IMR-90 (cell line): ENCODE measurements around the gene MRPL45. TPM values are rescaled to one million over a fixed set of nuclear protein-coding genes. Genes with fewer than 3 reads are reported as not detected.

Experiments
- ATAC-seq: fragments of 200-7000 bp; cut with Tn5 transposase; 2 replicates; pipeline ENCODE4 v1.9.1; 2020; ENCODE audit warnings: low read depth, mild to moderate bottlenecking, moderate library complexity
- BruUV-seq: library from RNA; stranded (reverse); fragments of 400-500 nt; replicated peaks from 2 replicates; lab custom pipeline; 2021; lab: Mats Ljungman, UMichigan
- CTCF ChIA-PET: fragments of 300-600 bp; formaldehyde crosslinking; extraction: SDS; loops from one replicate; lab custom pipeline; 2021; ENCODE audit warnings: antibody characterized with exemption; lab: Yijun Ruan, JAX
- POLR2A ChIA-PET: fragments of 300-600 bp; sonication (Branson Sonifier 250); formaldehyde crosslinking; loops from one replicate; lab custom pipeline; 2022; ENCODE audit warnings: antibody characterized with exemption; ENCODE audit not compliant: unreplicated experiment; lab: Charles Lee
- DNase-seq: peaks from one replicate; pipeline ENCODE4 v3.0.0; 2013
- H2AFZ ChIP-seq: replicated peaks from 2 replicates; pipeline ENCODE3; 2013; ENCODE audit warnings: low read length, mild to moderate bottlenecking; ENCODE audit not compliant: poor library complexity
- H2AK5ac ChIP-seq: 2 replicates; pipeline ENCODE4 v1.6.1; 2013; ENCODE audit warnings: low read depth, low read length, inconsistent platforms
- H2AK9ac ChIP-seq: replicated peaks from 2 replicates; pipeline ENCODE3; 2013; ENCODE audit warnings: mild to moderate bottlenecking, low read depth, low read length, moderate library complexity; ENCODE audit not compliant: poor library complexity
- H2BK120ac ChIP-seq: 2 replicates; pipeline ENCODE4 v1.6.1; 2013; ENCODE audit warnings: low read depth, low read length, inconsistent platforms
- H2BK15ac ChIP-seq: 3 replicates; pipeline ENCODE4 v1.6.1; 2013; ENCODE audit warnings: low read depth, low read length, inconsistent platforms
- H2BK20ac ChIP-seq: 2 replicates; pipeline ENCODE4 v1.6.1; 2013; ENCODE audit warnings: low read depth, mild to moderate bottlenecking, inconsistent platforms, low read length, moderate library complexity
- H2BK5ac ChIP-seq: 2 replicates; pipeline ENCODE4 v1.6.1; 2013; ENCODE audit warnings: mild to moderate bottlenecking, low read depth, low read length, inconsistent platforms; ENCODE audit not compliant: poor library complexity, severe bottlenecking
- H3K14ac ChIP-seq: replicated peaks from 2 replicates; pipeline ENCODE4 v1.6.1; 2013; ENCODE audit warnings: low read depth, low read length, inconsistent platforms
- H3K18ac ChIP-seq: 2 replicates; pipeline ENCODE4 v1.6.1; 2013; ENCODE audit warnings: low read depth, low read length, control low read depth
- H3K23ac ChIP-seq: 2 replicates; pipeline ENCODE4 v1.6.1; 2013; ENCODE audit warnings: low read depth, low read length, inconsistent platforms
- H3K27ac ChIP-seq: 2 replicates; pipeline ENCODE4 v1.5.1; 2013; ENCODE audit warnings: mild to moderate bottlenecking, control low read depth, low read length; ENCODE audit not compliant: insufficient read depth
- H3K27me3 ChIP-seq: 2 replicates; pipeline ENCODE4 v1.6.1; 2013; ENCODE audit warnings: low read length; ENCODE audit not compliant: control insufficient read depth, insufficient read depth
- H3K36me3 ChIP-seq: 2 replicates; pipeline ENCODE4 v1.6.1; 2013; ENCODE audit warnings: low read length, mixed read lengths; ENCODE audit not compliant: control insufficient read depth, insufficient read depth
- H3K4ac ChIP-seq: 2 replicates; pipeline ENCODE4 v1.6.1; 2013; ENCODE audit warnings: low read depth, low read length, inconsistent platforms
- H3K4me1 ChIP-seq: 2 replicates; pipeline ENCODE4 v1.6.1; 2013; ENCODE audit warnings: low read length, mixed read lengths; ENCODE audit not compliant: control insufficient read depth, insufficient read depth
- H3K4me2 ChIP-seq: 2 replicates; pipeline ENCODE4 v1.6.1; 2013; ENCODE audit warnings: low read depth, mild to moderate bottlenecking, control low read depth, low read length, moderate library complexity
- H3K4me3 ChIP-seq: 2 replicates; pipeline ENCODE4 v1.5.1; 2013; ENCODE audit warnings: low read depth, mild to moderate bottlenecking, control low read depth, low read length, moderate library complexity; ENCODE audit not compliant: insufficient read depth
- H3K56ac ChIP-seq: 2 replicates; pipeline ENCODE4 v1.6.1; 2013; ENCODE audit warnings: low read length, inconsistent platforms; ENCODE audit not compliant: insufficient read depth; ENCODE audit errors: extremely low read depth
- H3K79me1 ChIP-seq, 2 experiments: 2 replicates each; pipeline ENCODE4 v1.6.1; 2013; ENCODE audit warnings: low read length in 2 of 2, inconsistent platforms in 1 of 2, low read depth in 1 of 2
- H3K9ac ChIP-seq: 2 replicates; pipeline ENCODE4 v1.6.1; 2013; ENCODE audit warnings: low read depth, low read length, control low read depth
- H3K9me1 ChIP-seq: 2 replicates; pipeline ENCODE4 v1.6.1; 2013; ENCODE audit warnings: low read length, inconsistent platforms; ENCODE audit not compliant: insufficient read depth
- H3K9me3 ChIP-seq: 2 replicates; pipeline ENCODE4 v1.6.1; 2013; ENCODE audit warnings: low read length; ENCODE audit not compliant: control insufficient read depth, insufficient read depth
- H4K20me1 ChIP-seq: 2 replicates; pipeline ENCODE4 v1.6.1; 2013; ENCODE audit warnings: low read length, inconsistent platforms; ENCODE audit not compliant: insufficient read depth
- H4K5ac ChIP-seq: 2 replicates; pipeline ENCODE4 v1.6.1; 2013; ENCODE audit warnings: mild to moderate bottlenecking, low read depth, low read length, control low read depth
- H4K8ac ChIP-seq, 2 experiments: 2 replicates each; pipeline ENCODE4 v1.6.1; 2013; ENCODE audit warnings: low read depth in 2 of 2, low read length in 2 of 2, control low read depth in 1 of 2, inconsistent platforms in 1 of 2
- H4K91ac ChIP-seq: 2 replicates; pipeline ENCODE4 v1.6.1; 2013; ENCODE audit warnings: low read depth, low read length, inconsistent platforms; ENCODE audit not compliant: insufficient read depth
- BHLHE40 ChIP-seq: fragments of 150-350 bp; IDR thresholded peaks from 2 replicates; pipeline ENCODE4 v1.6.1; 2016; ENCODE audit warnings: mild to moderate bottlenecking, low read depth, low read length
- CEBPB ChIP-seq: IDR thresholded peaks from 2 replicates; pipeline ENCODE4 v1.6.1; 2012; ENCODE audit warnings: low read depth, low read length, improper control_type of control experiment
- CHD1 ChIP-seq: IDR thresholded peaks from 2 replicates; pipeline ENCODE4 v1.6.1; 2012; ENCODE audit warnings: low read depth, low read length, improper control_type of control experiment
- CTCF ChIP-seq: conservative IDR thresholded peaks from 2 replicates; pipeline ENCODE4 v1.5.1; 2012; ENCODE audit warnings: mild to moderate bottlenecking, low read depth, low read length, improper control_type of control experiment
- FOS ChIP-seq: fragments of 150-350 bp; IDR thresholded peaks from 2 replicates; pipeline ENCODE4 v1.6.1; 2016; ENCODE audit warnings: low read depth, low read length
- MAFK ChIP-seq: IDR thresholded peaks from 2 replicates; pipeline ENCODE4 v1.6.1; 2012; ENCODE audit warnings: low read depth, low read length, improper control_type of control experiment
- MAZ ChIP-seq: IDR thresholded peaks from 2 replicates; pipeline ENCODE4 v1.6.1; 2012; ENCODE audit warnings: low read depth, mild to moderate bottlenecking, low read length, improper control_type of control experiment, moderate library complexity, borderline replicate concordance
- MXI1 ChIP-seq: IDR thresholded peaks from 2 replicates; pipeline ENCODE4 v1.6.1; 2012; ENCODE audit warnings: low read depth, mild to moderate bottlenecking, low read length, moderate library complexity, borderline replicate concordance
- NFE2L2 ChIP-seq: fragments of 150-350 bp; IDR thresholded peaks from 2 replicates; pipeline ENCODE4 v1.6.1; 2016; ENCODE audit warnings: low read depth, mild to moderate bottlenecking, low read length
- POLR2A ChIP-seq: IDR thresholded peaks from 2 replicates; pipeline ENCODE4 v1.6.1; 2012; ENCODE audit warnings: mild to moderate bottlenecking, low read depth, low read length
- RAD21 ChIP-seq: IDR thresholded peaks from 2 replicates; pipeline ENCODE4 v1.6.1; 2012; ENCODE audit warnings: low read length, improper control_type of control experiment
- RCOR1 ChIP-seq: IDR thresholded peaks from 2 replicates; pipeline ENCODE4 v1.6.1; 2012; ENCODE audit warnings: mild to moderate bottlenecking, low read length, improper control_type of control experiment; ENCODE audit not compliant: insufficient replicate concordance
- RFX5 ChIP-seq: IDR thresholded peaks from 2 replicates; pipeline ENCODE4 v1.8.0; 2012; ENCODE audit warnings: low read depth, mild to moderate bottlenecking, low read length, moderate library complexity
- SMC3 ChIP-seq: fragments of 150-350 bp; IDR thresholded peaks from 2 replicates; pipeline ENCODE4 v1.6.1; 2016; ENCODE audit warnings: low read depth, mild to moderate bottlenecking, antibody characterized with exemption, low read length, moderate library complexity
- USF2 ChIP-seq: fragments of 150-350 bp; IDR thresholded peaks from 2 replicates; pipeline ENCODE4 v1.6.1; 2017; ENCODE audit warnings: mild to moderate bottlenecking, antibody characterized with exemption, low read length, low read depth
- WGBS, 2 experiments: methylation state at CpG; one replicate each; pipeline versions ENCODE4 v1.1.5 to v1.1.7; 2013; ENCODE audit warnings: missing lambda C conversion rate in 2 of 2; ENCODE audit not compliant: insufficient read length in 1 of 2; ENCODE audit errors: extremely low coverage in 2 of 2; 5-methylcytosine and 5-hydroxymethylcytosine counted together
- dilution Hi-C: fragments of 300-500 bp; cut with HindIII; formaldehyde crosslinking; loops from one replicate; pipeline ENCODE4 v1.14.3; 2018; ENCODE audit warnings: low sequenced_read_pairs; ENCODE audit not compliant: unreplicated experiment
- in situ Hi-C: fragments of 300-500 bp; cut with MboI; formaldehyde crosslinking; loops from 3 replicates; pipeline ENCODE4 v1.14.3; 2019; ENCODE audit warnings: low sequenced_read_pairs, inconsistent platforms, mixed read lengths
- intact Hi-C: fragments of 100-400 bp; cut with micrococcal nuclease; formaldehyde crosslinking; loops from 2 replicates; pipeline ENCODE4 v1.10.0; 2022
- polyA plus RNA-seq, 3 experiments: library from polyadenylated mRNA; depleted of rRNA; stranded (reverse); fragments of >200 nt; gene quantifications; 2 replicates each; pipeline ENCODE4 v1.2.3, GENCODE V29; 2012; ENCODE audit warnings: low replicate concordance in 1 of 3
- total RNA-seq: library from RNA; depleted of rRNA; stranded (reverse); fragments of >200 nt; gene quantifications from 2 replicates; pipeline ENCODE4 v1.2.3, GENCODE V29; 2012
- TF ChIP-seq, protein P1 (sequence below): fragments of 150-350 bp; IDR thresholded peaks from 2 replicates; pipeline ENCODE4 v1.6.1; 2016; ENCODE audit warnings: low read depth, mild to moderate bottlenecking, low read length, moderate library complexity, borderline replicate concordance

Gene MRPL45
- total and polyA plus RNA-seq, 2 of the 4 experiments (the other 2 are of a cell fraction) = 39.6 to 46.8 TPM

- 0 out of 2 replicates have a peak, but pooled peaks cover 5% of the 10 kb centered on the region for H3K9me1 ChIP-seq
- ChIA-PET POLR2A (no interaction called here), CTCF (no interaction called here)
- no peak overlapping the region for H3K18ac ChIP-seq
- H2AK9ac ChIP-seq = no peak overlapping the region
- H4K8ac ChIP-seq = no peak overlapping the region
- no peaks in the 10 kb centered on the region for H3K9me3 ChIP-seq
- no peak overlapping the region for H4K5ac ChIP-seq
- H3K4me3 ChIP-seq = no peak overlapping the region
- no peak overlapping the region for H3K56ac ChIP-seq
- peaks cover 13% of the 10 kb centered on the region for H3K4me1 ChIP-seq
- DNase-seq (no peak), ATAC-seq (no peak)
- no peak overlapping the region for H2AK5ac ChIP-seq
- no peak overlapping the region for H3K23ac ChIP-seq
- H3K27ac ChIP-seq = no peak overlapping the region
- H3K27me3 ChIP-seq = no peaks in the 10 kb centered on the region
- dilution Hi-C loops = no loop called here
- H2BK20ac ChIP-seq = no peak overlapping the region
- H2AFZ ChIP-seq = no peak overlapping the region
- no peak overlapping the region for H4K91ac ChIP-seq
- H2BK5ac ChIP-seq = no peak overlapping the region
- no peak overlapping the region for H3K14ac ChIP-seq
- no TSS peak for BruUV-seq
- H3K9ac ChIP-seq = no peak overlapping the region
- H3K36me3 ChIP-seq = peaks cover 15% of the 10 kb centered on the region
- H4K20me1 ChIP-seq = no peaks in the 10 kb centered on the region; the same call in 1 of the 2 replicates
- in situ Hi-C loops = no loop called here
- H2BK15ac ChIP-seq = no peak overlapping the region
- H3K4ac ChIP-seq = no peak overlapping the region
- no peak overlapping the region for H3K4me2 ChIP-seq
- intact Hi-C loops = no loop called here
- H2BK120ac ChIP-seq = no peak overlapping the region
- TF ChIP-seq BHLHE40 = no peak
- TF ChIP-seq POLR2A = no peak
- no peak for TF ChIP-seq RFX5
- no peak for TF ChIP-seq MXI1
- no peak for TF ChIP-seq USF2
- no peak for TF ChIP-seq RAD21
- no peak for TF ChIP-seq NFE2L2
- TF ChIP-seq MAZ = no peak
- TF ChIP-seq, protein P1, sequence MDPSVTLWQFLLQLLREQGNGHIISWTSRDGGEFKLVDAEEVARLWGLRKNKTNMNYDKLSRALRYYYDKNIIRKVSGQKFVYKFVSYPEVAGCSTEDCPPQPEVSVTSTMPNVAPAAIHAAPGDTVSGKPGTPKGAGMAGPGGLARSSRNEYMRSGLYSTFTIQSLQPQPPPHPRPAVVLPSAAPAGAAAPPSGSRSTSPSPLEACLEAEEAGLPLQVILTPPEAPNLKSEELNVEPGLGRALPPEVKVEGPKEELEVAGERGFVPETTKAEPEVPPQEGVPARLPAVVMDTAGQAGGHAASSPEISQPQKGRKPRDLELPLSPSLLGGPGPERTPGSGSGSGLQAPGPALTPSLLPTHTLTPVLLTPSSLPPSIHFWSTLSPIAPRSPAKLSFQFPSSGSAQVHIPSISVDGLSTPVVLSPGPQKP = no peak
- TF ChIP-seq CHD1 = no peak
- TF ChIP-seq CTCF = no peak
- TF ChIP-seq MAFK = no peak
- no peak for TF ChIP-seq RCOR1
- no peak for TF ChIP-seq FOS
- no peak for TF ChIP-seq CEBPB
- no peak for TF ChIP-seq SMC3
- WGBS, 2 experiments = 100% methylated on average over 4 of the region's 10 CpGs; no CpG with 5 or more reads in 1 of the 2 experiments
- H3K79me1 ChIP-seq = no peaks in the 10 kb centered on the region; a peak in 1 of 4 replicates
Observed at GRCh38 chr17:38320482-38320881, 23.5 kb downstream of the MRPL45 start.
